Muscle of arm (tissue), 12 donors: ENCODE results near the gene LDHB. TPM values are rescaled to one million over a fixed set of nuclear protein-coding genes. Genes with fewer than 3 reads are reported as not detected.
"Not testable (repeated sequence)": the region's sequence is repeated elsewhere in the genome, so short reads cannot be mapped to it uniquely, and the experiment has no call there.

Experiments
- DNase-seq: peaks from one replicate; pipeline ENCODE4 v3.0.0-alpha.2; 2013
- polyA plus RNA-seq, 12 donors: library from polyadenylated mRNA; unstranded; fragments of 120-200 nt; gene quantifications; one replicate each; pipeline ENCODE4 v1.2.1, GENCODE V29; 2013; ENCODE audit not compliant: insufficient read length in 12 of 12

The LDHB gene
- polyA plus RNA-seq, 12 donors, result 367 to 867 (median 742) TPM; not detected in 1

DNA sequence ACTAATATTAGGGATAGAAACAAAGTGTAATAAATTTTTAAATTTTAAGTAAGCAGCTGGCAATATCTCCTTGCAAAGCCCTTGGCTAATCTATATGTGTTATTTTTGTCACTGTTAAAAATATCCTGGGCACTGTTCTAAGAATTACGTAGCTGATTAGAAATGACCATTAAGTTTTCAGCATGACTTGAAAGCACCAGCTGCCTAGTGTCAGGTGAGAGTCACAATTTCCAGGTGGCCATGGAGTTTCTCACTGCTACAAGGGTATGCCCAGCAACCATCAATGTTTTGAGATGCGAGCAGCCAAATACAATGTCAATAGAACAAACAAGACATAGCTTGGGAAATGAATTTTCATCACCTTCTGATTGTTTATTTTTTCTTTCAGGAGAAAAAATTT lies 29.7 kb downstream of the LDHB start:
- no peak for DNase-seq

GRCh38 chr12:21618566-21618965 lies 39.1 kb downstream of the LDHB start:
- DNase-seq, result no peak

- DNase-seq, result no peak
These were observed 40.6 kb downstream of the LDHB start for GRCh38 chr12:21617030-21617429.

DNA sequence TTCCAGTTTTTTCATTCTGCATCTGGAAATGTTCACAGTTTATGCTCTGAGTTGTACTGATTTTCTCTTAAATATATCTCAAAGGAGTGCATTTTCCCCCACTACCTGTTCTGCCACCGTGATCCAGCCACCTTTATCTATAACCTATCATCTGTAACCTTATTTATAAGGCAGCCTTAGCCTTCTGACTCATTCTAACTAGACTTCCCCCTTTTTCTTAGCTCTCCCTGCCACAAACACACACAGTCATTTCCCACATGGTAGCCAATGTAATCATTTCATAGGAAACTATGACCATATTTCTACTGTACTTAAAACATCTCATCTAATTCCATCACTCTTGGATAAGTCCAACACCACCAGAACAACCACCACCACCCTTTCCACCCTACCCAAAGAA lies 42.2 kb downstream of the LDHB start:
- no peak for DNase-seq

GRCh38 chr12:21614506-21614905 lies 43.1 kb downstream of the LDHB start:
- DNase-seq, result no peak

GRCh38 chr12:21613931-21614330 lies 43.7 kb downstream of the LDHB start:
- DNase-seq, result no peak

DNA sequence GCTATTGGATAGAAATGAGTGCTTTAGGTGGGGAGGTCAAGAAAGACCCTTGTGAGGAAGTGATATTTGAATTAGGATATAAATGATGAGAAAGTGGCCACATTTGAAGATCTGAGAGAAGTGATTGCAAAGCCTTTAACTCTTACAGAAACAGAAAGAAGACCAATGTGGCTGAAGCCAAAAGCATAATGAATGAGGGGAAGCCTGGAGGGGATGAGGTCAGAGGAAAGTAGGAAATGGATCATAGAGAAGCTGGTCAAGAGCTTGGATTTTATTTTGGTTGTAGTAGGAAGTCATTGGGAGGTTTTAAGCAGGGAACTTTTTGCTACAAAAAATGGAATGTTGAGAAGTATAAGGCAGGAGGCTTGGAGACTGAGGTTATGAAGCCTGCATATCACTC lies 49.4 kb downstream of the LDHB start:
- DNase-seq, result no peak

GRCh38 chr12:21607701-21608100 lies 49.9 kb downstream of the LDHB start:
- peak; percentile 28 for DNase-seq

DNA sequence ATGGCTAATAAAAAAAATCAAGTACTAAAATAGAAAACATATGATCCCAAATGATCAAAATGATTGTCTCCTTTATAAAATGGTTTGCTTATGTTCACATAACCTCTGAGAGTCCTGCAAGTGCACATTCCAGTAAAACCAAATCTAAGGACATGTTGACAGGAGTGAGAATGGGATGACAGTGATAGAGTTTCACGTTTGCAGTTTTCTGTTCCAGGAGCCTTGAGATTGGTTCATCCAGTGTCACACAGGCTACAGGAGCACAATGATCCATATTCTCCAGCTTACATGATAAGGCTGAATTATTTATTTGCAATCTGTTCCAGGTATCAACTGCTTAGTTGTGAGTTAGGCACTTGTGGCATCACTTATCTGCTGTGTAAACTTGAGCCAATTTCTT lies 51.5 kb downstream of the LDHB start:
- no peak for DNase-seq

- no peak for DNase-seq
These were observed 53.2 kb downstream of the LDHB start, which contains the start of gene GYS2 for GRCh38 chr12:21604245-21605101. Gene GYS2 (minus strand): TSS chr12:21604847. CDS start chr12:21604592, 255 bp downstream.

GRCh38 chr12:21602774-21603173 lies 54.9 kb downstream of the LDHB start:
- DNase-seq, result no peak

- no peak for DNase-seq
These were observed 57.4 kb downstream of the LDHB start for GRCh38 chr12:21600196-21600595.

- DNase-seq, result no peak
These were observed 58.3 kb downstream of the LDHB start for GRCh38 chr12:21599143-21599999.

- DNase-seq, result no peak
These were observed 59.0 kb downstream of the LDHB start for GRCh38 chr12:21598651-21599050.

DNA sequence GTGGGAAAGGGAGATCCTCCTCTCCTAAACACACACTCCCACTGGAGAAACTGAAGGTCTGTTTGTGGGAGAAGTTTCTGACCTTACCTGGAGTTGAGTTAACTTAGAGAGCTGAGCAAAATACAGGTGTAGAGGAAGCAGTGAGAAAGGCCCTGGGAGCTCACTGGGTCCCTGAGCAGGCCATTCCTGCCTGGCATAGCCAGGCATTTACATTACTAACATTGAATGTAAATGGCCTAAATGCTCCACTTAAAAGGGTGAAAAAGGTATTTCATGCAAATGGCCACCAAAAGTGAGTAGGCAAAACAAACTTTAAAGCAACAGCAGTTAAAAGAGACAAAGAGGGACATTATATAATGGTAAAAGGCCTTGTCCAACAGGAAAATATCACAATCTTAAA lies 62.3 kb downstream of the LDHB start:
- DNase-seq, result not testable (repeated sequence)

DNA sequence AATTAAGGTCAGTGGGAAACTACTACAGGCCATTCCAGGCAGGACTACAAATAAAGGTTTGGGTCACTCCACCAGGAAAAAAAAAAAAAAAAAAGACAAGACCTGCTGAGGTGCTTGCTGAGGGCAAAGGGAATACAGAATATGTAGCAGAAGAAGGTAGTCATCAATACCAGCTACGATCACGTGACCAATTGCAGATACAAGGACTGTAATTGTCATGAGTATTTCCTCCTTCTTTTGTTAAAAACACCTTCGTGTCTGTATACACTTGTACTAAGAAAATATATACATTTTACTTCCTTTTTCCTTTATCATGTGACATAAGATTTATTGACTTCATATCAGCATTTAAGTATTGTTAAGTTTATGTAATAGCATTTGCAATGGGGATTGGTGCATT lies 72.2 kb downstream of the LDHB start:
- no peak for DNase-seq

Other genes with a start within 250 kb of the LDHB start
- 10 to 100 TPM in 11 of 12 donors, not detected in 1; 11.1 to 24.6 (median 19.8) TPM for gene PYROXD1, start 220.2 kb downstream of the LDHB start, polyA plus RNA-seq
- 10 to 100 TPM in 11 of 12 donors, not detected in 1; 28.8 to 43.8 (median 33.0) TPM for gene RECQL, start 156.2 kb downstream of the LDHB start, polyA plus RNA-seq
- 100 to 1,000 TPM in 1 of 12 donors, 10 to 100 TPM in 11; 34.7 to 132 (median 55.6) TPM for gene GOLT1B, start 156.1 kb downstream of the LDHB start, polyA plus RNA-seq
- 10 to 100 TPM in 10 of 12 donors, 1 to 10 TPM in 1, not detected in 1; 9.0 to 52.6 (median 33.3) TPM for gene SPX, start 131.5 kb downstream of the LDHB start, polyA plus RNA-seq
- gene GYS2, start 53.0 kb downstream of the LDHB start, polyA plus RNA-seq, result under 1 TPM in 6 of 12 donors, not detected in 6; 0.26 to 0.58 (median 0.48) TPM
- 10 to 100 TPM in 11 of 12 donors, not detected in 1; 22.1 to 37.8 (median 27.4) TPM for gene KCNJ8, start 116.9 kb upstream of the LDHB start, polyA plus RNA-seq